Lower leg skin (tissue), 3 donors: Measurements from ENCODE around the gene MAP3K5.

Experiments
- CTCF ChIP-seq, 3 donors: fragments of 450-650 bp; IDR thresholded peaks; one replicate each; pipeline ENCODE4 v1.5.1; 2016; ENCODE audit warnings: antibody characterized with exemption in 3 of 3, mild to moderate bottlenecking in 3 of 3, moderate library complexity in 2 of 3
- POLR2A ChIP-seq, 2 donors: fragments of 450-650 bp; IDR thresholded peaks; one replicate each; pipeline ENCODE4 v1.6.1; 2016 to 2017; ENCODE audit warnings: antibody characterized with exemption in 2 of 2, mild to moderate bottlenecking in 1 of 2, moderate library complexity in 1 of 2

GRCh38 chr6:136779682-136780081, 12.6 kb downstream of the MAP3K5 start:
- TF ChIP-seq CTCF (IDR thresholded peaks at IDR 0.05), result no peak
- TF ChIP-seq POLR2A (IDR thresholded peaks at IDR 0.05), result no peak
